ENCODE data around the gene PRR3. TPM values are rescaled to one million over a fixed set of nuclear protein-coding genes. Genes with fewer than 3 reads are reported as not detected.

The PRR3 gene
- total and polyA plus RNA-seq, 2 of the 13 experiments (the other 11 are each of a cell fraction or from before 2014, with no cell fraction given) = 14.6 to 21.2 TPM

DNA sequence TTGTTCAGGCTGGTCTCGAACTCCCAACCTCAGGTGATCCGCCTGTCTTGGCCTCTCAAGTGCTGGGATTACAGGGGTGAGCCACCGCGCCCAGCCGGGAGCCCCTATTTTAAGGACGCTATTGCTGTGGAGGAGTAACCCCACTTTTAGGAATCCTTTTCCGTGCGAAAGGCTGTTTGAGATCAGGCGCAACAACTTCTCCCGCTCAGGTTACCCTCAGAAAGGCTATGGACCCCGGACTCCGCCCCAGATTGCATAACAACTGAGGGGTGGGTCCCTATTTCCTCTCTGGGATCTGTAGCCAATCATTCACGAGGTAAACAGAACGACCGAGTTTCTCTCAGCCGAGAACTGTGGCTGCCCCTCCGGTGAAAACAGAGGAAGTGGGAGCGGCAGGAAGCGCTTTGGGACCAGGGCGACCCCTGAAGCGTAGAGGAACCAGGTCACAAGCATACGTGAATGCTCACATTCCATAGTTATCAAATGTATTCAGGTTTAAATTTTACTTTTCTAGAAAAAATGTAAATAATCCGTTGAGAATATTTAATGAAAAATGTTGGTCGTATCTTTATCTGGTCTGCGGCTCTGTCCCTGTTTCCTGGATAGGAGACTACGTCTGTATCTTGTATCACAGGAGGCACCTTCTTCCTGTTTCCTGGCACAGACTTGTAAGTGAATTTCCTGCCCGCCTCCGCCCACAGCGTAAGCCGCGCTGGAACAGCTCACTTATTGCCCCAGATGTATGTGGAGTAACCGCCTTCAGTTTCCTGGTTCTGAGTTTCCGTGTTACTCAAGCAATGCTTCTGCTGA, 40.9 kb upstream of the PRR3 start (continued):
- TF ChIP-seq RERE (CRISPR knock-in tag; IDR thresholded peaks at IDR 0.05; ENCODE audit: low read depth) (0 out of 2 replicates have a peak, but pooled peaks have one; percentile 12), IRF9 (CRISPR knock-in tag; IDR thresholded peaks at IDR 0.05; ENCODE audit: borderline replicate concordance) (no peak), DPF2 (CRISPR knock-in tag; IDR thresholded peaks at IDR 0.05; ENCODE audit: borderline replicate concordance, low read depth) (peak; percentile 54; the same call in 1 of the 2 replicates), POLR2AphosphoS2 (IDR thresholded peaks at IDR 0.05; ENCODE audit: low read depth, low read length) (no peak), GRHL1 (CRISPR knock-in tag; conservative IDR thresholded peaks at IDR 0.05) (no peak), EZH2 (conservative IDR thresholded peaks at IDR 0.05; ENCODE audit: low read depth, low read length) (no peak), ZNF746 (CRISPR knock-in tag; IDR thresholded peaks at IDR 0.05) (peak; percentile 57; the same call in 1 of the 2 replicates), PHF8 (CRISPR knock-in tag; IDR thresholded peaks at IDR 0.05) (peak; percentile 63; the same call in 1 of the 2 replicates), SRY (CRISPR knock-in tag; IDR thresholded peaks at IDR 0.05) (peak; percentile 83; the same call in 1 of the 2 replicates), DMTF1 (CRISPR knock-in tag; IDR thresholded peaks at IDR 0.05) (no peak; the same call in 1 of the 2 replicates), HES4 (CRISPR knock-in tag; IDR thresholded peaks at IDR 0.05; ENCODE audit: borderline replicate concordance) (no peak)
- TF ChIP-seq, protein P1, sequence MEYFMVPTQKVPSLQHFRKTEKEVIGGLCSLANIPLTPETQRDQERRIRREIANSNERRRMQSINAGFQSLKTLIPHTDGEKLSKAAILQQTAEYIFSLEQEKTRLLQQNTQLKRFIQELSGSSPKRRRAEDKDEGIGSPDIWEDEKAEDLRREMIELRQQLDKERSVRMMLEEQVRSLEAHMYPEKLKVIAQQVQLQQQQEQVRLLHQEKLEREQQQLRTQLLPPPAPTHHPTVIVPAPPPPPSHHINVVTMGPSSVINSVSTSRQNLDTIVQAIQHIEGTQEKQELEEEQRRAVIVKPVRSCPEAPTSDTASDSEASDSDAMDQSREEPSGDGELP (IDR thresholded peaks at IDR 0.05; ENCODE audit: borderline replicate concordance, low read depth) = 0 out of 2 replicates have a peak, but pooled peaks have one; percentile 18
- TF ChIP-seq, protein P2, sequence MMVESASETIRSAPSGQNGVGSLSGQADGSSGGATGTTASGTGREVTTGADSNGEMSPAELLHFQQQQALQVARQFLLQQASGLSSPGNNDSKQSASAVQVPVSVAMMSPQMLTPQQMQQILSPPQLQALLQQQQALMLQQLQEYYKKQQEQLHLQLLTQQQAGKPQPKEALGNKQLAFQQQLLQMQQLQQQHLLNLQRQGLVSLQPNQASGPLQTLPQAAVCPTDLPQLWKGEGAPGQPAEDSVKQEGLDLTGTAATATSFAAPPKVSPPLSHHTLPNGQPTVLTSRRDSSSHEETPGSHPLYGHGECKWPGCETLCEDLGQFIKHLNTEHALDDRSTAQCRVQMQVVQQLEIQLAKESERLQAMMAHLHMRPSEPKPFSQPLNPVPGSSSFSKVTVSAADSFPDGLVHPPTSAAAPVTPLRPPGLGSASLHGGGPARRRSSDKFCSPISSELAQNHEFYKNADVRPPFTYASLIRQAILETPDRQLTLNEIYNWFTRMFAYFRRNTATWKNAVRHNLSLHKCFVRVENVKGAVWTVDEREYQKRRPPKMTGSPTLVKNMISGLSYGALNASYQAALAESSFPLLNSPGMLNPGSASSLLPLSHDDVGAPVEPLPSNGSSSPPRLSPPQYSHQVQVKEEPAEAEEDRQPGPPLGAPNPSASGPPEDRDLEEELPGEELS (CRISPR knock-in tag; IDR thresholded peaks at IDR 0.05) = peak; percentile 67
